Umbilical cord (tissue), 2 donors: ENCODE measurements around the gene SNX20. TPM values are rescaled to one million over a fixed set of nuclear protein-coding genes. Genes with fewer than 3 reads are reported as not detected.
A peak's percentile ranks its signal among the peaks of the same experiment; 100 is the strongest.

Experiments used
- DNase-seq: peaks from one replicate; pipeline ENCODE4 v3.0.0-alpha.2; 2015; ENCODE audit warnings: low spot score
- total RNA-seq: library from RNA; depleted of rRNA; stranded (reverse); fragments of >200 nt; gene quantifications from one replicate; pipeline ENCODE4 v1.2.3, GENCODE V29; 2014; ENCODE audit warnings: low replicate concordance; ENCODE audit not compliant: insufficient read depth

Gene SNX20
- total RNA-seq, 1 donor from 2014 or later = 1.2 TPM

DNA sequence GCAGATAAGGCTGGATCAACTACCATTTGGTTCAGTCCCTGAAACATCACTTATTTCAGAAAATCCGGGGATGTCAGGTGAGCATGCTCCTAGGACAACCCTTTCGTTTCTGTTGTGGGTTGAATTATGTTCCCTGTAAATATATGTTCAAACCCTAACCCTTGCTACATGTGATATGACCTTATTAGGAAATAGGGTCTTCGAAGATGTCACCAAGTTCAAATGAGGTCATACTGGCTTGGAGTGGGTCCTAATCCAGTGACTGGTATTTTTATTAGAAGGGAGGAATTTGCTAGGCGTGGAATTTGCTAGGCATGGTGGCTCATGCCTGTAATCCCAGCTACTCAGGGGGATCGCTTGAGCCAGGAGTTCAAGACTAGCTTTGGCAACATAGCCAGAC, 21.3 kb downstream of the SNX20 start:
- DNase-seq = peak; percentile 71

DNA sequence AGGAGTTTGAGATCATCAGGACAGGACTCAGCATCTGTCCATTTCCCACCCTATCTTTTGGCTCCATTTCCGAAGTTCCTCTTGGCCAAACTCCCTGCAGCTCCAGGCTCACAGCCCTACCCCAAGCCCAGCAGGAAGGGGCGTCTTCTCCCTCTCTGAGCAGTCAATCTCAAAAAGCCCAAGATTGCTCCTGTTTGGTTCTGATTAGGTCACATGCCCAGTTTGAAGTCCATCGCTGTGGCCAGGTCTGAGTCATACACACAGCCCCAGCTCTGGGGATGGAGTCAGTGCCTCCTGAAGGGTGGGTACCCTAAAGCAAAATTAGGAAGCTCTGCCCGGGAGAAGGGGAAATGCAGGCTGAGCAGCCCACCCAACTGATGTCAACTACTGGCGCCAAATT, 23.9 kb downstream of the SNX20 start:
- peak; percentile 85 for DNase-seq

DNA sequence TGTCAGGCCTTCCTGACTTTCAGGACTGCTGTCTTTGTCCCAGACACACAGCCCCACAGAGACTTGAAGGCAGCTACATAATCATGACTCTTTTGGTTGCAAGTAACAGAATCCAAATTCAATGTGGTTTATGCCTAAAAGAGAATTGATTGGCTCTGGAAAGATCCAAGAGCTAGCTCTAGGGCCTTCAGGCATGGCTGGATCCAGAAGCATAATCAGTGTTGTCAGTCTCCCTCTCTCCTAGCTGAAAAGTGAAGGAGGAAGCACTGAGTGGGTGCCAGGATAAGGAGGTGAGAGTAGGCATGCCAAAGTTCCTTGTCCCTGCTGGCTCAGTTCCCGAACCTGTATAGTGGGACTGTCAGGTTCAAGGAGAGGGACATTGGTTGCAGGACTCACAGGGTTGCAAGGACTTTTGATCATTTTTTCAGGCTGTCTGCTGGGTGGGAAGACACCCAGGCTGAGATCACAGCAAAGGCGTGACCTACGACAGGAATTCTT, 25.5 kb downstream of the SNX20 start:
- DNase-seq = no peak

DNA sequence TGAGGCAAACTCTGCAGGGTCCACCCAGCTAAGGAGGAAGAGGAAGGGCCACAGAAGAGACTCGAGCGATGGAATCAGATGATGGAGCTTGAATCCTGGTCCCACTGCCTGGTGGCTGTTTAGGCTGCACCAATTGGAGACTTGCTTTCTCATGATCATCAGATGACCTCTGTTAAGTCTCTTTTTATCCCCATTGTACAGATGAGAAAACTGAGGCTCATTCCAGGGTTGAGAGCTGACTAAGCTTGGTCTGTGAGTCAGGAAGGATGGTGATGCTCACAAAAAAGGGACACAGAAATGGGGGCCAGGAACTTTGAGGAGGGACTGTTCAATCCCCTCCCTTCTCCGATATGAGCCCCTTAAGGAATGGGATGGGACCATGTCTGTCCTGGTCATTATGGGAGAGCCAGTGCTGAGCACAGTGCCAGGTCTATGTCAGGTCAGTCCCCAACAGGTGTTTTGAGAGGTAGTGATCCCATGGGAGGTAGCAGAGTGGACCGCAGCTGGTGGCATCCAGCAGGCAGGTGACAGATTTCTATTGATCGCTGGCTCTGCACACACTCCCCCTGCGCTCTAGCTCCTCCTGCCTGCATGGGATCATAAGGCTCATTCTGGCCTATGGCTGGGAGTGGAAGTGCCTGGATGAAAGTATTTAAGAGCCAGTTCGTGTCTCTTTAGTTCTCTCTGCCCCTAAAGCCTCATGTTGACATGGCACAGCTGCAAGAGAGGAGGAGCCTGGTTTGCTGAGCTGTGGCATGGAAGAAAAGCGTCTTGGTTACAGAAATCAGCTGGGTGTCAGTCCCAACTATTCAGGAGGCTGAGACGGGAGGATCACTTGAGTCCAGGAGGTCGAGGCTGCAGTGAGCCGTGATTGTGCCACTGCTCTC, 27.2 kb downstream of the SNX20 start:
- DNase-seq = peak; percentile 67

DNA sequence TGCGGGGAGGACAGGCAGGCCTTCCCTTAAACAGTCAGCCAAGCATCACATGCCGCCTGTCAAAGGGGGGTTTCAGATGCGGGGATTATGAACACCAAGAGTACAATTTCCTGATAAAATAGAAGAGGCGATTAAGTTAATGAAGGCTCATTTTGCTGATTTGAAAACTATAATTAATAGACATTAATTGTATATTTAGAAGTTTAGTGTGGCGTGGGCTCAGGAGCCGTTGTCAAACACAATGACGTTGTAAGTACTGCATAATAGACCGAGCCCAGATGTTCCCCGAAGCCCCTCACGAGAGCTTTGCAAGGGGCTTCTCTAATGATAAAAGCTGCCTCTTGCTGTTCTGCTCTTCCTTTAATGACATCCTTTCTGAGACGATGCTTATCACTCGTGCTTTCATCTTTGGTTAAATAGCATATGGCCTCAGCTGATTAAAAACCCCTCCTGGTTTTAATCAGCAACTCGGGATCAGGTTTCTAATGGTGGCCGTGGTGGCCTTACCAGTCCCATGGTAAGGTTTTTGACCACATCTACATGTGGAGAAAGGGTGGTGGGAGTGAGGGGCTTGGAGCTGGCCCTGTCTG, 28.2 kb downstream of the SNX20 start:
- no peak for DNase-seq

DNA sequence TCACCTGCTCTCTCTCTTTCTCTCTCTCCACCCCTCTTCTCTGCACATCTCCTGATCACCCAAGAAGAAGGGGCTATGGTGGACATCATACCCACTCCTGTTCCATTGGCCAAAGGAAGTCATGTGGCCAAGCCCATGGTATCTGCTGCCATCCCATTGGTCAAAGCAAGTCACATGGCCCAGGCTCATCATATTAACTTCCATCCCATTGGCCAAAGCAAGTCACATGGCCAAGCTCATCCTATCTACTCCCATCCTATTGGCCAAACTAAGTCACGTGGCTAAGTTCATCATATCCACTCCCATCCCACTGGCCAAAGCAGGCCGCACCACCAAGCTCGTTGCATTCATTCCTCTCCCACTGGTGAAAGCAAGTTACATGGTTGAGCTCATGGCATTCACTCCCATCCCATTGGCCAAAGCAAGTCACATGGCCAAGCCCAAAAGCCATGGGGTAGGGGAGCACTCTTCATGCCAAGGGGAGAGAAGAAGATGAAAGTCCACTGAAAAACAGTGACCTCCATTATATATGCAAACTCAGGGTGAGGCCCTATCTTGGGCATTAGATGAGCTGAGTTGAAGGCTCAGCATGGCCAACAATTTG, 29.2 kb downstream of the SNX20 start:
- no peak for DNase-seq

DNA sequence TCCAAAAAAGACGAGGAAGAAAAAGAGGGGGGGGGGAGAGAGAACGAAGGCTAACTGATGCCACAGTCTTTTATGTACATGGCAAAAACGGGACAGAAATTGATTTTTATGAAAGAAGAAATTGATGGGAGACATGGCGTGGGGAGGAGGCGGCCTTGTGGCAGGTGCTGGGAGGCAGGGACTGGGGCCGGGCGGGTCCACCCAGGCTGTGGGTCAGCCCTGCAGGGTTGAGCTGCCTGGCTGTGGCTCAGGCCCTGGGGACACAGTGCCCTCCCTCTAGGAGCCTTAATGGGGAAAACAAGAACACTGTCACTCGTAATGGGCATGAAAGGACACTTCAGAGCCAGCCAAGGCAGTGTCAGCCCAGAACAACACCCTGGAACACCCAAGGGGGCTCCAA, 34.8 kb downstream of the SNX20 start:
- no peak for DNase-seq

DNA sequence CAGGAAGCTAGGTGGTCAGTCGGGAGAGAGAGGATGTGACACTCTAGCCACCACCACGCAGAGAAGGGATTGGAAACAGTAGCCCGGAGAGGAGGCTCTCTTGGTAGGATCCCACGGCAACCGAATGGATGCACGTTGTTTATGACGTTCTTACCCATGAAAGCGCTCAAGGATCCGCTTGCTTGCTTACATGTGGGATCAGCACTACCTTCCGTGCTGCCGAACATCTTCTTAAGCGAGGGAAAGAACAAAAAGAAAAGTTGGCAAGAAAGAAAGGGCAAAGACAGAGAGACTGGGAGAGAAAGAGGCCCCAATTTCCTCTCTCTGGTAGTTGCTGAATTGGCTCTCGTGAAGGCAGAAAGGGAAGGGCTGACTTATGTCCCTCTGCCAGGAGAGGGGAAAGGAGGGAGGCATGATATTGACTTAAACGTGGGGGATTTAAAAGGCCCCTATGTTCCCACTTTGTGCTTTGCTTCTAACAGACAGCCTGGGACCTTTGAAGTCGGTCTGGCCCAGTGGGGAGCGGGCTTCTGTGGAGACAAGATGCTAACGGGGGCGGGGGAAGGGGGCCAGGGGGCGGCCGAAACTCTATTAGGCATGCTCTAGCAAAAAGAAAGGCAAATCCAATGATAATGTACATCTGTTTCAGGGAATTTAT, 35.4 kb downstream of the SNX20 start:
- DNase-seq = peak; percentile 94

DNA sequence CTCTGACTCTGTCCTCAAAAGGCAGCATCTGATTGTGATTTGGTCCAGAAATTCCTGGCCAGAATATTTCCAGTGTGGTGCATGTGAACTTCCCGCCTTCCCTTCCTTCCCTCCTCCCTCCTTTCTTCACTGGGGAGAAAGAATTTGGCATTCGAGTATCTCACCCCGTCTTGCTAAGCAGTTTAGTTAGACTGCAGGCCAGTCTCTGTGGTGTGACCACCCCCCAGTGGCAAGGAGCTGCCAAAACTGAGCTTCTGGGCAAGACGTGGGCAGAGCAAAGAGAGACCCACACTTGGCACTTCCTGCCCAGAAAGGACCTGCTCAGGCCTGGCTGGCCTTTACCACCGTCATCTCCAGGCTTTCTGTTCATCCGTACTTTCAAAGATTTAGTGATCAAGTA, 36.4 kb downstream of the SNX20 start:
- peak; percentile 68 for DNase-seq

DNA sequence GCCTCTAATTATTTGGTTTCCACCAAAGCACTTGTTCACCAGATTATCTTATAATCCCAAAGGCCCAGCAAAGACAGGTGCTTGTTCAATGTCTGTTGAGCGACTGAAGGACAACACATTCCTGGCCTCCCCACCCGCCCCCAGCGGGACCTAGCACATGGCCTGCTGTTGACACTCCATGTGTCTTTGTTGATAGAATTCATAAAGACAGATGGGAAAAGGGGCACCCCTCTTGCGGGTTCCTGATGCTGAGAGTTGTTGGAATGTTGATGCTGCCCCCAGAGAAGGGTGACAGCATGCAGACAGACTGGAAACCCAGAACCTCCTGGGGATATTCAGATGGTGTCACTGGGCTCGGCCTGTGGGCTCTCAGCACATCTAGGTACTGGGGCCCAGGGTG, 36.9 kb downstream of the SNX20 start:
- DNase-seq = no peak

DNA sequence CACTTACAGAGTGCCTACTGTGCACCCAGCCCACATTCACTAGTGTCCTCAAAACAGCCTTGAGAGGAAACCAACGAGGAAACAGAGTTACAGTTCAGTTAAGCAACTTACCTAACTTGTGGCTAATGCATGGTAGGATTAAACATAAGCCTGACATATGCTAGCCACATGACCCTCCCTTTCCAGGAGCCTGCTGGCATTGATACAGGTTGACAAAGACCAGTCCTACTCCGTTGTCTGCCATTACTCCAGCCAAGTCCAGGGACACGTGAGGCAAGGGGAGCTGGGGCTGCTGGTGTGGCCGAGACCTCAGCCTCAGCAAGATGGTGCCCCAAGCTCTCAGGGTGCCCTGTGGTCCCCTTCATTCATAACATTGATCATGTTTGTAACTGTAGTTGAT, 37.9 kb downstream of the SNX20 start:
- DNase-seq = no peak

DNA sequence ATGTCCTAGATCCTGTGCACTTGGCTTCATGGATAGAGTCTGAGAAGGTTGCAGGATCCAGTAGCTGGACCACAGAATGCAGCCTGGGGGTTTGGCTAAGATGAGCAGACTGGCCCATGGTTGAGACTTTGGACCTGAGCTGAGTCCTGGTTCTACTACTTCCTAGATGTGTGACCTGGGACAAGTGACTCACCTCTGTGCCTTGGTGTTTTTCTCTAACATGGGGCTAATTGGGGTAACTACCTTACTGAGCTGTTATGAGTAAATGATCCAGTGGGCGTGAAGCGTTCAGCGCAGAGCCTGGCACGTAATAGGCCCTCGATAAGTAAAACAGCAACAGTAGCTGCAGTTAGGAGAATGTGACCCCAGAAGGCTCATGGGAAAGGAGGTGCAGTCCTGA, 38.8 kb downstream of the SNX20 start:
- no peak for DNase-seq

DNA sequence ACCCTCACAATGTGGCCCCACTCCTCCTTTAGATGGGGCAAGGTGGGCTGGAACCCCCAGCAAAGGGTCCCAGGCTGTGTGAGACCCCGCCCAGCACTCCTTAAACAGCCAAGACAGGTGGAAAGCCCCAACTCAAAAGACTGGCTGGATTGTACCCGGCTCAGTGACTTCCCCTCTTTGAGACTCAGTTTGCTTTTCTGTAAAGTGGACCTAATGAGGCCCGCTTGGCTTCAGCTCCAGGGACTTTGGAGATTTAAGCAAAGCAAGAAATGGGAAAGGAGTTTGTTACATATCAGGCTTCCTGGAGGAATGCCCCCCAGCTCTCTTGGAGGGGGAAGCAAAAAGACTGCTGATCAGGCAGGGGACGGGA, 39.3 kb downstream of the SNX20 start:
- no peak for DNase-seq

DNA sequence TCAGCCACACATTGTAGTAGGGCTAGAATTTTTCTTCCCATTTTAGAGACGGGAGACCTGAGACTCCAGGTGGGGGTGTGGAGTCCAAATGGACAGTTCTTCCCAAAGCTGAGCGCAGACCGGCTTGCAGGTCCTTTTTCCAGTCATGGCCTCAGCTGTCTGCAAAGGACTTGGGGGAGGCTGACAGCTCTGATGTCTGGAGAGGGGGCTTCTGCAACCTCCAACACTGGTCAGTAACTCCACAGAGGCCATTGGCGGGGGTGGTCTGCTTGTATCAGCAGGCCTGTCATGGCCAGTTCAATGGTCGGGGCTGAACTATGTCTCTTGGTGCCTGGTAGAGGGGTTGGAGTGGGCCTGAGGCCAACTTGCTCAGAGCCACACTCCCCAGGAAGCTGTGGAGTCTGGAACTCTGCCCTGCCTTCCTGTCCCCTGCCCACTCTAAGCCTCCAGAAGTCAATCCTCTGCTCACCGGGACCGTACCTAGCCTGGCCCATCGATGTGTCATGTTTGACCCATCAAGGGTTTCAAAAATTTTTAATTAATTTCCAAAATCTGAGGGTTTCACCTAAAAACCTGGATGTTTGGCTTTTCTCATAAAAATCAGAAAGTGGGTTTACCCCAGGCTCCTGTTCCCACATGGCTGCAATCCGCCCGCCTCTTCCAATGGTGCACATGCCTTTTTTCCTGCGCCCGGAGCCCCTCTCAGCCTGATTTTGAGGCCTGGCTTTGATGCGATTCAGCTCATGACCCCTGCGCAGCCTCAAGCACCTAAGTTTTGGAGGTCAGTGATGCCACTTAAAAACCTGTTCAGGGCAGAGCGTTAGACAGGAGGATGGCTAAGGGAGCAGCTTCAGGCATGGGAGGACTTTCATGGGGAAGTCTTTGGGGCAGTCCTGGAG, 39.9 kb downstream of the SNX20 start:
- DNase-seq = no peak

DNA sequence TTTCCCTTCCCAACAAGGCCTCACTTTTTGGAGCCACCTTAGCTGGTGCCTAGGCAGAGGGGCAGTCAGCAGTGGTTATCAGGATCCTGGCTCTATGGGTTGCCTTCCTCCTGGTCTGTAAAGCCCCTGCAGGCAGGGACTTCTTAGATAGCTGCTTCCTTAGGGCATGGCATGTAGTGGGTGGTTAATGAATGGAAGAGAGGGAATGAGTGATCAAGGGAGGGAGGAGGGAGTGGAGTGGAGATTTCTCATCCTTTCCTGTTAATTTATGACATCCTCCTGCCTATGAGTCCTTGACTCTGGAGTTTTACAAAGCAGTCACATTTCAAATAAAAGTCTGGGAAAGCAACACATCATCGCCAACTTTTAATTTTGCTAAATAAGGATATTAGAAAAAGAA, 40.7 kb downstream of the SNX20 start:
- no peak for DNase-seq

DNA sequence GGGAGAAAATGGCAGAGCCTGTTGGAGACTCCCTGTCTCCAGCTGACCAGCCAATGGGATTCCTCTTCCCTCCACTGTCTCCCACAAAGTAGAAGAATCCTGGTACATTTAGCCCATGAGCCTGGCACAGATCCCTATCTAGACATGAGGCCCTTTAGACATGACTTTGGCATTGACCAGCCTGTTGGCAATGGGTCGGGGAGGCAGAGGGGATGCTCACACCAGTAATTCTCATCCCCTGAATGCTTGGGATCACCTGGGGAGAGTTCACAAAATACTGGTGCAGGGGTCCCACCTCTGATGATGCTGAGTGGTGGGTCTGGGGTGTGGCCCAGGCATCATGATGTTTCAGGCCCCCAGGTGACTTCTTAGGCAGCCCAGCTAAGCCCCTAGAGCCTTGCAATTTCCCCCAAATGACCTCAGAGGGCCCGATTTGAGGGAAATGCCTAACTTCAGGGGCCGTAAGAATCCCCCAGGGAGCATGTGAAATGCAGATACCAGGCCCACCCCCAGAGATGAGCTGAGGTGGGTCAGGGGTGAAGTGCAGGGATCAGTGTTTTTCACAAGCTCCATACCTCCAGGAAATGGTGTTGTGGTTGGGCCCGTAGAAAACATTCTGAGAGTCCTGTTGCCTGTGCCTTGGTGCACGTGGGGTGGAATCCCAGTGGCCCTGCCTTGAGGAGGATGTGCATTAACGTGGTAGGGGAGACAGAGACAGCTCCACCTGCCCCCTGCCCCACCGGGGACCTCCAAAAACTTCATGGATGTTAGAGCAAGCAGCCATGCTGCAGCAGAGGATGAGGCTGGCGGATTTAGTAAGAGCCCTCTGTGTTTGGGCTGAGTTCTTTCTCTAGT, 42.1 kb downstream of the SNX20 start:
- DNase-seq = no peak

DNA sequence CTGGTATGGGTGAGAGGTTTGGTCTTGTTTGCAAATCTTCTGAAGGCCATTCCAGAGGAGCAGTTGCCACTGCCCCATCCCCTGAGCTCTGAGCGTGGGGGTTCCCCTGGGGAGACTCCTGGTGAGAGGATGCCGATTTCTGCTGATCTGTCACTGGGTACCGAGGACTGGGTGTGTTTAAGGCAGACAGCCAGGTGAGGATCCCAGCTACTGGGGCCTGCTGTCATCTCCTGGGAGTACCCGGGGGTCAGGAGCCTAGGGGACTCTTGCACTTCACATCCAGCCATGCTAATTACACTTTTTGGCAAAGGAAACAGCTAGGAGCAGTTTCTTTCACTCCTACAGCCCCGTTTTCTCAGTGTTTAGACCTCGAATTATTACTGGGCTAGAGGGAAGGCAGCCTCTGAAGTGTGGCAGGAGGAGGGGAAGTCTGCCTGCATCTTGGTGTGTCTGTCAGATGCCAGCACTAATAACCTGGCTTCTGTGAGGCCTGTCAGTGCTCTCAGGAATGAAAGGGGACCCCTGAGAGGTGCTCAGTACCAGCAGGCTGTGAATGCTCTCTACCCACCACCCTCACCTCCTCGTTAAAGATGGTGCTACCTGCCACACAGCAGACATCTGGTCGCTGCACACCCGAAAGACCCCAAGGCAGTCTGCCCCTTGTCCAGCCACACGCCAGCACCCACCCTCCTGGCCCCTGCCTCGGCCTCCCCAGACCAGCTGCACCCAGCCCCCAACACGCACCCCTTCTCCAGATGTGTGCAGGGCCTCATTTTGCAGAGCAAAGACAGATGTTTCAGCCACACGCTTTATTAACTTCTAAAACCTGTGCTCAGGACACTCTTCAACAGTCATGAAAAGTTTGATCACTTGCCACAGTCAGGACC, 43.2 kb downstream of the SNX20 start:
- DNase-seq = no peak

DNA sequence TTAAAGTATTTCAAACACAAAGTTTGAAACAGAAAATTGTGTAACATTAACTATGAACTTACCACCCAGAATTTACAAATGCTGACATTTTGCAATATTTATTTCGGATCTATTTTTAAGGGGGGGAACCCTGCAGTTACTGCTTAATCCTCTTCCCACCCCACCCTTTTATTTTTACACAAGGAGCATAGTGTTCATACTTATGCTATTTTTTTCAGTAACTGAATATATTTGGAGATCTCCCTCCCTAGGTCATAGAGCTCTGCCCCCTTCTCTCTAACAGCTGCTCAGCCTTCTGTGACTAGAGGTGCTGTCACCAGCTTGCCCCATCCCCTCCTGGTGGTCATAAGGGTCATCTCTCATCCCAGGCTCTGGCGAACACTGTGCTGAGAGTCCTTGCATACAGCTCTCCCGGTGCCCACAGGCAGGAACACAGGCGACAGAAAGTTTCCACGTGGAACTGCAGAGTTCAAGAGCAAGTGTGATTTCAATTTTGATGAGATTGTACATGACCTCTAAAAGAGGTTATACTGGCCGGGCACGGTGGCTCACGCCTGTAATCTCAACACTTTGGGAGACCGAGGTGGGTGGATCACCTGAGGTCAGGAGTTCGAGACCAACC, 44.2 kb downstream of the SNX20 start:
- no peak for DNase-seq
